Cardiac muscle cell (in vitro differentiated cells and primary cell): ENCODE data around the gene FOXJ3. TPM values are rescaled to one million over a fixed set of nuclear protein-coding genes. Genes with fewer than 3 reads are reported as not detected.

Source experiments
- DNase-seq, 2 donors: peaks; one replicate each; pipeline versions ENCODE4 v3.0.0 to v3.0.0-alpha.2; 2010 to 2017; ENCODE audit warnings: low read depth in 1 of 2, low spot score in 1 of 2
- H3K27ac ChIP-seq: fragments of 200-600 bp; sonication (generic); 2 replicates; pipeline ENCODE4 v1.5.1; 2016
- H3K27me3 ChIP-seq: fragments of 200-600 bp; sonication (generic); 2 replicates; pipeline ENCODE4 v1.6.0; 2016; ENCODE audit warnings: control low read depth
- H3K36me3 ChIP-seq: fragments of 200-600 bp; sonication (generic); 2 replicates; pipeline ENCODE4 v1.5.1; 2016; ENCODE audit warnings: control low read depth
- H3K4me1 ChIP-seq: fragments of 200-600 bp; sonication (generic); 2 replicates; pipeline ENCODE4 v1.8.1; 2017; ENCODE audit warnings: low read depth, mild to moderate bottlenecking, mixed run types
- H3K4me3 ChIP-seq: fragments of 200-600 bp; sonication (generic); 2 replicates; pipeline ENCODE4 v1.5.1; 2016; ENCODE audit warnings: mild to moderate bottlenecking
- H3K9me3 ChIP-seq: fragments of 200-600 bp; sonication (generic); 2 replicates; pipeline ENCODE4 v1.5.1; 2017; ENCODE audit warnings: low read depth, mild to moderate bottlenecking, control low read depth
- polyA plus RNA-seq: library from polyadenylated mRNA; unstranded; fragments of >200 nt; fragmentation: Nextera tagmentation; extraction: Ambion mirVana; gene quantifications from 2 replicates; pipeline ENCODE4 v1.2.1, GENCODE V29; 2016
- total RNA-seq: library from RNA; depleted of rRNA; stranded (reverse); fragments of >200 nt; gene quantifications from 2 replicates; pipeline ENCODE4 v1.2.3, GENCODE V29; 2016
- TF ChIP-seq, protein P1 (sequence below): IDR thresholded peaks from 2 replicates; pipeline ENCODE4 v1.5.1; 2012; ENCODE audit warnings: low read depth, mild to moderate bottlenecking, low read length

FOXJ3 gene
- total and polyA plus RNA-seq, 2 experiments from 2014 or later = 25.4 to 54.1 TPM

- DNase-seq = no peak
These were observed 8.0 kb upstream of the FOXJ3 start for GRCh38 chr1:42343049-42343448.

DNA sequence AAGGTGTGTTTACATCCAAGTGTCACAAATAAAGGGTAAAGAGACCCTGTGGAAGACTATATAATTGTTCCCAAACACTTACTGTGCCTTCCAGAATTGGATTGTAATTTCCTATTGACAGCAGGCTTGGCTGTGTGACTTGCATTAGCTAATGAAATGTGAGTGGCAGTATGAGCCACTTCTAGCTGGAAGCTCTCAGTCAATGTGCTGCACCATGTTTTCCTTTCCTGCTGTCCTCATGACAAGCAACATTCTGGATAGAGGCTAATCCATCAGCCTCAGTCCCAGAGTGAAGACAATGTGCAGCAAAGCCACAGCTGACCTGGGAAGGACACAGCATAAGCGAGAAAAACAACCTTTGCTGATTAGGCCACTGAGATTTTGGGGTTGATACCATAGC is 5.9 kb upstream of the FOXJ3 start:
- H3K9me3 ChIP-seq = no peaks in the 10 kb centered on the region
- TF ChIP-seq, protein P1, sequence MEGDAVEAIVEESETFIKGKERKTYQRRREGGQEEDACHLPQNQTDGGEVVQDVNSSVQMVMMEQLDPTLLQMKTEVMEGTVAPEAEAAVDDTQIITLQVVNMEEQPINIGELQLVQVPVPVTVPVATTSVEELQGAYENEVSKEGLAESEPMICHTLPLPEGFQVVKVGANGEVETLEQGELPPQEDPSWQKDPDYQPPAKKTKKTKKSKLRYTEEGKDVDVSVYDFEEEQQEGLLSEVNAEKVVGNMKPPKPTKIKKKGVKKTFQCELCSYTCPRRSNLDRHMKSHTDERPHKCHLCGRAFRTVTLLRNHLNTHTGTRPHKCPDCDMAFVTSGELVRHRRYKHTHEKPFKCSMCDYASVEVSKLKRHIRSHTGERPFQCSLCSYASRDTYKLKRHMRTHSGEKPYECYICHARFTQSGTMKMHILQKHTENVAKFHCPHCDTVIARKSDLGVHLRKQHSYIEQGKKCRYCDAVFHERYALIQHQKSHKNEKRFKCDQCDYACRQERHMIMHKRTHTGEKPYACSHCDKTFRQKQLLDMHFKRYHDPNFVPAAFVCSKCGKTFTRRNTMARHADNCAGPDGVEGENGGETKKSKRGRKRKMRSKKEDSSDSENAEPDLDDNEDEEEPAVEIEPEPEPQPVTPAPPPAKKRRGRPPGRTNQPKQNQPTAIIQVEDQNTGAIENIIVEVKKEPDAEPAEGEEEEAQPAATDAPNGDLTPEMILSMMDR = no peak
- peak overlapping the region; percentile 50 for H3K27ac ChIP-seq
- no peak overlapping the region for H3K4me3 ChIP-seq
- H3K36me3 ChIP-seq = no peaks in the 10 kb centered on the region
- H3K27me3 ChIP-seq = no peaks in the 10 kb centered on the region
- DNase-seq = no peak
- H3K4me1 ChIP-seq = peaks cover 15% of the 10 kb centered on the region

More at GRCh38 chr1:42343049-42343448, 8.0 kb upstream of the FOXJ3 start:
- H3K9me3 ChIP-seq = no peaks in the 10 kb centered on the region
- no peaks in the 10 kb centered on the region for H3K27me3 ChIP-seq
- no peaks in the 10 kb centered on the region for H3K36me3 ChIP-seq
- TF ChIP-seq, protein P1 = no peak
- no peak overlapping the region for H3K4me3 ChIP-seq
- no peak overlapping the region for H3K27ac ChIP-seq
- H3K4me1 ChIP-seq = peaks cover 5% of the 10 kb centered on the region

DNA sequence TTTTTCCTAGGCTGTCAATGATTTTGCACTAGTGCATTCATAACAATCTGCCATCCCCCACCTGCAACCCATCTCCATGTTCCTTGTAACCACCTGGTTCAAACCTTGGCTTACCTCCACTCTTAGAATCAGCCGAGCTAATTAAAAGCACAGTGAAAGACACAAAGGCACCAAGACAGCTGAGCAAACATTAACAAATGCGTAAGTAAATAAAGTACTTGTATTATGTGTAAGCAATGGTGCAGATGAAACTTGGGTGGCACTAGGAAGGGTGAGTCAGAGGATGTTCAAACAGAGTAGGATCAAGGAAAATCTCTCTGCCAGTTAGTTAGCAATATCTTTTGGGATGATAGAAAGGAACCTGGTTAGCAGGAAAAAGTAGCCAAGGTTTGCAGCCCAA is 5.1 kb upstream of the FOXJ3 start:
- Histone ChIP-seq H3K4me3 (no peak overlapping the region), H3K4me1 (peaks cover 15% of the 10 kb centered on the region), H3K9me3 (no peaks in the 10 kb centered on the region), H3K27me3 (no peaks in the 10 kb centered on the region), H3K36me3 (no peaks in the 10 kb centered on the region), H3K27ac (no peak overlapping the region)
- TF ChIP-seq, protein P1 = no peak
- DNase-seq = no peak

DNA sequence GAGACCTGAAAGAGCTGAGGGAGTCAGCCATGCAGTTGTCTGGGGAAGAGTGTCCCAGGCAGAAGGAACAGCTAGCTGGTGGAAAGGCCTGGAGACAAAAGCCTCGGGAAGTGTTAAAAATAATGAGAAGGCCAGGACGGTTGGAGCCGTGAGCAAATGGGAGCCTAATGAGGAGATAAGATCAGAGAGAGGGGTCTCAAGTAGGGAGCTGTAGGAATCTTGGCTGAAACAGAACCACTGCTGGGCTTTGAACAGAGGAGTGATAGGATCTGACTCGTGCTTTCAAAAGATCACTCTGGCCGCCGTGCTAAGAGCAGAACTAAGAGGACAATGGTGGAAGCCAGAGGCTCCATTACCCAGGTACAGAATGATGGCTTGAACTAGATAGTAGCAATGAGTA is 1.9 kb upstream of the FOXJ3 start:
- H3K27ac ChIP-seq = peak overlapping the region; percentile 92
- DNase-seq = no peak
- TF ChIP-seq, protein P1 = no peak
- H3K4me3 ChIP-seq = no peak overlapping the region
- no peaks in the 10 kb centered on the region for H3K9me3 ChIP-seq
- no peaks in the 10 kb centered on the region for H3K36me3 ChIP-seq
- peaks cover 33% of the 10 kb centered on the region for H3K4me1 ChIP-seq
- no peaks in the 10 kb centered on the region for H3K27me3 ChIP-seq

DNA sequence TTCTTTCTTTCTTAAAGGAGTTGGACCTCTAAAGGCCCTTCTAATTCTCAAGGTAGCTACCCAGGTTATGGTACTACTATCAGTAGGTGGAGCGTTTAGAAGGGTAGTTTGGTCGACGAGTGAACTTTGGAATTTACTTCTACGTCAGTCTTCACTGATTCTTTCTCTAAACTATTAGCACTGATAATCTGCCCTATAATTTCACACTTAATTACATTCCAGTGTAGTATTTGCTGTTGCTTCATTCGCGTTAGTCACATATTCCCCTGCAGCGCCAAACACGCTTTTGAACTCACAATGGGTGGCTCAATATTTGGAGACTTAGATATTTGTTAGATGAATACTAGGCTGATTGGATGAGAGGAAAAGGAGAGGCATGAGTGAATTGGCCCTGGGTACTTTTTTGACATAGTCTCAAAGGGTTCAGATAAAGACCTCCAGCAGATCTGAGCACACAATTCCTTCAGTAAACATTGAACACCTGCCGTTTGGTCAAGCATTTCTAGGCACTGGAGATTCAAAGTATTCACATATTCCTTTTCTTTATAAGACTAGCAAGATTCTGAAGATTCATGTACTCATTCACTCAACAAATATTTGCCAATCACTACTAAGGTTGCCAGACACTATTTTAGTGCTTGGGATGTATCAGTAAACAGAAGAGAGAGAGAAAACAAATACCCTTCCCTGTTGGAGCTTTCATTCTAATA is 929 bp upstream of the FOXJ3 start:
- Histone ChIP-seq H3K4me1 (peaks cover 37% of the 10 kb centered on the region), H3K4me3 (peak overlapping the region; percentile 67), H3K27ac (peak overlapping the region; percentile 92), H3K9me3 (no peaks in the 10 kb centered on the region), H3K27me3 (no peaks in the 10 kb centered on the region), H3K36me3 (no peaks in the 10 kb centered on the region)
- TF ChIP-seq, protein P1 = no peak
- peak in 1 of 2 donors; percentile 77 for DNase-seq
